T-helper 22 cell (primary cell): Measurements from ENCODE around the gene ERGIC1.
"Not testable (repeated sequence)": the region's sequence is repeated elsewhere in the genome, so short reads cannot be mapped to it uniquely, and the experiment has no call there.

Experiments used
- DNase-seq: peaks from one replicate; pipeline ENCODE4 v3.0.0-alpha.2; 2020; ENCODE audit warnings: low read depth

Gene ERGIC1

GRCh38 chr5:172800088-172800551 lies 33.9 kb upstream of the ERGIC1 start:
- DNase-seq, result no peak

- no peak for DNase-seq
Observed at GRCh38 chr5:172801179-172801671, 32.8 kb upstream of the ERGIC1 start.

- DNase-seq, result no peak
Observed at GRCh38 chr5:172802112-172802511, 31.9 kb upstream of the ERGIC1 start.

DNA sequence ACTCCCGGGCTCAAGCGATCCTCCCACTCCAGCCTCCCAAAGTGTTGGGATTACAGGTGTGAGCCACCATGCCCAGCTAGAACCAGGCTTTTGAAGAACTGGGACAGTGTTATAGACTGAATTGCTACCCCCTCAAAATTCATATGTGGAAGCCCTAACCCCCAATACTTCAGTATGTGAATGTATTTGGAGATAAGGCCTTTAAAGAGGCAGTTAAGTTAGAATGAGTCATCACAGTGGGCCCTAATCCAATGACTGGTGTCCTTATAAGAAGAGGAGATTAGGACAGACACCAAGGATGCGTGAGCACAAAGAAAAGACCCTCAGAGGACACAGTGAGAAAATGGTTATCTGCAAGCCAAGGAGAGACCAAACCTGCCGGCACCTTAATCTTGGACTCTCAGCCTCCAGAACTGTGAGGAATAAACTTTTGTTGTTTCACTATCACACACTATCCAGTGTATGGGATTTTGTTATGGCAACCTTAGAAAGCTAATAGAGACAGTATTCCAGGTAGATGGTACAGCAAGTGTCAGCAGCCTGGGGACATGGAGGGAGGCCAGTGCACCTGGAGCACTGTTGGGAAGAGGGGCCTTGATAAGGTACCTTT lies 31.4 kb upstream of the ERGIC1 start:
- DNase-seq, result no peak

- DNase-seq, result no peak
Observed at GRCh38 chr5:172805018-172805683, 28.9 kb upstream of the ERGIC1 start.

DNA sequence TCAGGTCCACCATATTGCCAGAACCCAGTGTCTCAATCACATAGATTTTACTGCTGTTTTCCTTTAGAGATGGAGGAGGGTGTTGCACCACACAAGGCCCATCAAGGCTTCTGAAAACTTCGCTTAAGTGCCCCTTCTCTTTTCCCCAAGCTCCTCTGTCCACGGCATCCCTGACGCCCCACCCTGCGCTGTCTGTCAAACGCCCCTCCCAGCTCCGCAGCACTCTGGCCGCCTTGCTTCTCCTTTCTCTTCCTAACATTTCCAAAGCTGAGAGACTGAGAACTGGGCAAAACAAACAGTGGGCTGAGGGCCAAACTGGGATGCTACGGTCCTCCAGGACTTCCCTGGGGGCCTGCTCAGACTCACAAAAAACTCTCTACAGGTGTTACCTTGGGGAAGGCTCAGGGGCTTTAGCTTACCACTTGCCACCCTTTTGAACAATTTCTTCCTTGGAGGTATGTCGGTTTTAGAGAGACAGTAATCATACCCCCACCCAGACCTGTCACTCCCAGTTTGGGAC lies 28.3 kb upstream of the ERGIC1 start:
- no peak for DNase-seq

DNA sequence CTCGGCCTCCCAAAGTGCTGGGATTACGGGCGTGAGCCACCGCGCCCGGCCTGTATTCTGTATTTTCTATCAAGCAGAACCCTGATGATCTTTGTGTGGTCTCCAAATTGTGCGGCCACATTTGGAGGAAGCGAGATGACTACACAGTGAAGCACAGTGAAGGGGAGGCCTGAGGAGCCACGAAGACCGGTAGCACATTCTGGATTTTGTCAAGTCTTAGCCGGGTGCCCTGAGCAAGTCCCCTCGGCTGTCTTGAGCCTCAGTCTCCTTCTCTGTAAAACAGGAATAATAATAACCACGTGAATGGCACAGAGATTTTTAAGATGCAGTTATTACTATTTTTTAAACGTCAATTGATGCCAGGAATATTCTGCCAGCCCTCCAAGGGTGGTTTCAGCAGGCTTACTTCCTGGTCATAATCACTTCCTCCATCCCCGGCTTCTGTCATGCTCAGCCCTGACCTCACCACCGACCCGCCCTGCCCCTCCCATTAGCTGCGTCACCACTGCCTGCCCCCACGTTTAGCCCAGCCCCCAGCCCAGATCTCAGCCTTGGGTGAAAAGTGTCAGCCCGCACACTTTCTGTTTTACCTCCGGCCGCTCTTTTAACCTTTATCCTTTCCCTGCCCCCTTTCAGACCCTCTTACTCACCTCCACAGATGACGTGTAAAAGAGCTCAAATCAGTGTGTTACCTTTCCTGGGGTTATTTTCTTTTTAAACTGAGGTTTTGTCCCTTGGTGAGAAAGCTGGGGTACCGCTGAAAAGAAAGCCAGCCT lies 27.0 kb upstream of the ERGIC1 start:
- peak; percentile 69 for DNase-seq

GRCh38 chr5:172807766-172808311 lies 26.2 kb upstream of the ERGIC1 start:
- no peak for DNase-seq

DNA sequence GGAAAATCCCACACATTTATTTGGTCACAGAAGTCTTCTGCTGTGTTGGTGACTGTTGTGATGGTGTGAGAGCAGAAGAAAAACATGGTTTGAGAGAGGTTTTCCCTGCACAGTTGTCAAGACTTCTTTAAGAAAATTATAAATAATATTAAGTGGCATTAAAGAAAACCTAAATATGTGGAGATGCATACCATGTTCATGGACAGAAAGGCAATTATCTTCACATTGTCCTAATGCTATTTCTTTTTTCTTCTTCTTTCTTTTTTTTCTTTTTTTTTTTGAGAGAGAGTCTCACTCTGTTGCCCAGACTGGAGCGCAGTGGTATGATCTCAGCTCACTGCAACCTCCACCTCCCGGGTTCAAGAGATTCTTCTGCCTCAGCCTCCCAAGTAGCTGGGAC lies 24.3 kb upstream of the ERGIC1 start:
- no peak for DNase-seq

GRCh38 chr5:172810996-172811395 lies 23.1 kb upstream of the ERGIC1 start:
- not testable (repeated sequence) for DNase-seq

DNA sequence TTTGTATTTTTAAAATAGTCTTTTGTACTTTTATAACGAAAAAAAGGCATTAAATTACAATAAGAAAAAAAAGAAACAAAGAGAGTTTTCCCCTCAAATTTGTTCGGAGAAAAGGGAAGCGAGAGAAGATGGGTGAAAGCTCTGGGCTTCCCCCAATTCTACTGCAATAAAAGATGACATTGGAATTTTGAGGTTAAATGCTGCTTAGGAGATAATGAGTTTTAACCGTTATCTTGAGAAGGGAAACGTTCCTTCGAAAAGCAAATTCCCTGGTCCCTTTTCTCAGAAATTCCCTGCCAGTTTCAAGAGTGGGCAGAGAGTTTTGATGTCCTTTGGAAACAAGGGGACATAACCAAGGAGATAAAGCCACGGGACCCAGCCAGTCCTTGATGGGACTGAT lies 18.4 kb upstream of the ERGIC1 start:
- no peak for DNase-seq

- no peak for DNase-seq
Observed at GRCh38 chr5:172816925-172817562, 17.0 kb upstream of the ERGIC1 start.

GRCh38 chr5:172817664-172818063 lies 16.4 kb upstream of the ERGIC1 start:
- no peak for DNase-seq

GRCh38 chr5:172818081-172818480 lies 16.0 kb upstream of the ERGIC1 start:
- no peak for DNase-seq

DNA sequence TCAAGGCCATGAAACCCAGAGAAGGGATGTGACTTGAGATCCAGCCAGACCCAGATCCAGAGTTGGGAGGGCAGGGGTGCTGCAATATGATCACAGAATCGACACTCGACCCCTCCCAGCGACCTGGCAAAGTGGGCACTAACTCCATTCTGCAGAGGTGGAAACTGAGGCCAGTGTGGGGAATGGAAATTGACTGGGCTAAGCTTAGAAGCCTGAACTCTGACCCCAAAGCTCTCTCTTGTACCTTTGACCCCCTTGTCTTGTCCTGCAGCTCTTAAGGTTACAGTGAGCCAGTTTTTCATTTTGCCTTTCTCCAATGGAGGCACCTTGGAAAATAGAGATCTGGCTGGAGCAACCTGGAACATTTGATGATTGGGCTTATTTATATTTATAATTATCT lies 14.5 kb upstream of the ERGIC1 start:
- no peak for DNase-seq

DNA sequence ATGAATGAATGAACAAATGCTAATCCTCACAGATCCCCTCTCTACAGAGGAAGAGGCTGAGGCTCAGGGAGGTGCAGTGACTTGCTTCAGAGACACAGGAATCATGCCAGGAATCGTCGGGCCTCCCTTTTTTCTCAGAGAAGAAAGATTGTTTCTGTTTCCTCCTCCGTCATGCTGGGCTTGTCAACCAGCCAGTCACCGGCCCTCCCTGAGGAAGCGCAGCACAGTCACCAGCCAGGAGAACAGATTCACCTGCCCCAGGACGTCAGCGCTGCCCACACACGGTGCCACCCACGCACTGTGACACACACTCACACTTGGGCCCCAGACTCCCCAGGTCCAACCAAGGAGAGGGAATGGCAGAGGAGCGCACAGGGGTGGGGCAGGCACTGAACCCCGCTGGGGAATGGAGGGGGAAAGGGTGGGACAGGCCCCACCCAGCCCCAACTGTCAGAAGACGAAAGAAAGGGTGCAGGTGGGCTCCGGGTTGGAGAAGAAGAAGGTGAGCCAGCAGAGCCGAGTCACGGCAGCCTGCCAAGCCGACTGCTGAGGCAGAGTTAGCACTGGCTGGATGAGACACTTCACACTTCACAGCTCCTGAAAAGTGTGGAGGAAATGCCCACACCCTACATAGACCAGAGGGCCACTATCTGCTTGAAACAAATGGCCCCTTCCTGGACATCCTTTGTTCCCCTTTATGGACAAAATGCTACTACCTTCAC lies 13.8 kb upstream of the ERGIC1 start:
- DNase-seq, result no peak

DNA sequence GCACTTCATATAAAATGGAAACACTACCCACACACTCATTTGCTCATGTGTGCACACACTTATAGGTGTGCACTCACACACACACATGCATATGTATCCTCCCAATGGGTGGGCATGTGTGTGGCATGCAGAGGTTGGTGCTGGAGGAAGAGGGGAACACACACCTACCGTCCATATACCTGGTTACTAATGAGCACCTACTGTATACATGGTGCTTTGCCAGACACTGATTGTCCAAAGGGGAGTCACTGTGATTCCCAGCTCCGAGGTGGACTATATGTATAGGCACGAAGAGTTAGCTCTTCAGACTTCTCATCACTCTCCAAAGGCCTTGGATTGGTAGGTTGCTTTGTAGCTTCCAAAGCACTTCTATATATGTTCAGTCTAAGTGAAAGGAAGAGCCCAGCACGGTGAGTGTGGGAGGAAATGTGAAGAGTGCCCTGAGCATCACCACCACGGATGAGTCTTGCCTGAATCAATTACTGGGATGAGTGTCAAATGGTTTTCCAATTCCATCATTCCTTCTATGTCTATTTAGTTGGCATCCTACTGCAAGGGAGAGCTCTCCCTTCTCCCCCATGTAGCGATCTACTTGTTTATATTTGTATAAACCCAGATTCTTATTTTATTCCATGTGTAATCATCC lies 12.6 kb upstream of the ERGIC1 start:
- no peak for DNase-seq

- DNase-seq, result no peak
Observed at GRCh38 chr5:172823840-172824362, 10.2 kb upstream of the ERGIC1 start.

- no peak for DNase-seq
Observed at GRCh38 chr5:172825610-172826204, 8.3 kb upstream of the ERGIC1 start.

- DNase-seq, result no peak
Observed at GRCh38 chr5:172827841-172828240, 6.2 kb upstream of the ERGIC1 start.
